Right lung (tissue), 5 donors: ENCODE data around the gene SLC35E4. TPM values are rescaled to one million over a fixed set of nuclear protein-coding genes. Genes with fewer than 3 reads are reported as not detected.
A peak's percentile ranks its signal among the peaks of the same experiment; 100 is the strongest.

Experiments used
- DNase-seq, 2 donors: peaks; one replicate each; pipeline ENCODE4 v3.0.0-alpha.2; 2013
- polyA plus RNA-seq, 5 donors: library from polyadenylated mRNA; unstranded; fragments of 120-200 nt; gene quantifications; one replicate each; pipeline versions ENCODE4 v1.2.1 to v1.2.3, GENCODE V29; 2013; ENCODE audit warnings: inconsistent platforms in 1 of 5, low replicate concordance in 1 of 5; ENCODE audit not compliant: insufficient read length in 5 of 5, insufficient read depth in 1 of 5

The SLC35E4 gene
- polyA plus RNA-seq, 5 donors, result 1.6 to 3.8 (median 2.2) TPM

- DNase-seq, result no peak
Measured at GRCh38 chr22:30689622-30690021, 54.0 kb downstream of the SLC35E4 start.

GRCh38 chr22:30691204-30691603 is 55.6 kb downstream of the SLC35E4 start:
- no peak for DNase-seq

GRCh38 chr22:30694171-30694639 is 58.6 kb downstream of the SLC35E4 start:
- DNase-seq, result peak; percentile 58 to 67

- peak; percentile 22 to 46 for DNase-seq
Measured at GRCh38 chr22:30694640-30695350, 59.2 kb downstream of the SLC35E4 start, which contains the start of gene OSBP2. OSBP2 (plus strand) TSS chr22:30694874; CDS start chr22:30694910, 36 bp downstream.

- DNase-seq, result no peak
Measured at GRCh38 chr22:30695351-30695851, 59.8 kb downstream of the SLC35E4 start.

GRCh38 chr22:30695871-30696655 is 60.5 kb downstream of the SLC35E4 start:
- no peak for DNase-seq

Other genes starting within 250 kb of the SLC35E4 start
- gene RNF215, start 248.4 kb upstream of the SLC35E4 start, polyA plus RNA-seq, result 10 to 100 TPM; 18.3 to 27.8 (median 22.7) TPM
- gene SEC14L2, start 238.8 kb upstream of the SLC35E4 start, polyA plus RNA-seq, result 10 to 100 TPM in 3 of 5 donors, 1 to 10 TPM in 2; 8.0 to 12.0 (median 10.7) TPM
- gene MTFP1, start 210.0 kb upstream of the SLC35E4 start, polyA plus RNA-seq, result 10 to 100 TPM in 1 of 5 donors, 1 to 10 TPM in 4; 3.8 to 10.7 (median 6.7) TPM
- under 1 TPM; 0.14 to 0.26 (median 0.21) TPM for gene SEC14L3, start 163.8 kb upstream of the SLC35E4 start, polyA plus RNA-seq
- gene SEC14L4, start 130.1 kb upstream of the SLC35E4 start, polyA plus RNA-seq, result under 1 TPM; 0.61 to 0.97 (median 0.81) TPM
- gene SEC14L6, start 89.0 kb upstream of the SLC35E4 start, polyA plus RNA-seq, result 1 to 10 TPM; 2.3 to 3.7 (median 2.5) TPM
- 10 to 100 TPM in 1 of 5 donors, 1 to 10 TPM in 4; 4.5 to 10.7 (median 7.2) TPM for gene GAL3ST1, start 61.1 kb upstream of the SLC35E4 start, polyA plus RNA-seq
- gene PES1, start 43.9 kb upstream of the SLC35E4 start, polyA plus RNA-seq, result 10 to 100 TPM; 53.2 to 76.6 (median 63.4) TPM
- gene TCN2, start 28.6 kb upstream of the SLC35E4 start, polyA plus RNA-seq, result 10 to 100 TPM; 21.9 to 41.0 (median 28.1) TPM
- 10 to 100 TPM in 4 of 5 donors, 1 to 10 TPM in 1; 9.3 to 16.7 (median 10.4) TPM for gene DUSP18, start 32.1 kb downstream of the SLC35E4 start, polyA plus RNA-seq
- gene OSBP2, start 59.1 kb downstream of the SLC35E4 start, polyA plus RNA-seq, result 10 to 100 TPM; 13.6 to 19.5 (median 17.0) TPM